ENCODE results near the gene LLCFC1. TPM values are rescaled to one million over a fixed set of nuclear protein-coding genes. Genes with fewer than 3 reads are reported as not detected.

LLCFC1 gene
- total and polyA plus RNA-seq, 4 donors: not detected

DNA sequence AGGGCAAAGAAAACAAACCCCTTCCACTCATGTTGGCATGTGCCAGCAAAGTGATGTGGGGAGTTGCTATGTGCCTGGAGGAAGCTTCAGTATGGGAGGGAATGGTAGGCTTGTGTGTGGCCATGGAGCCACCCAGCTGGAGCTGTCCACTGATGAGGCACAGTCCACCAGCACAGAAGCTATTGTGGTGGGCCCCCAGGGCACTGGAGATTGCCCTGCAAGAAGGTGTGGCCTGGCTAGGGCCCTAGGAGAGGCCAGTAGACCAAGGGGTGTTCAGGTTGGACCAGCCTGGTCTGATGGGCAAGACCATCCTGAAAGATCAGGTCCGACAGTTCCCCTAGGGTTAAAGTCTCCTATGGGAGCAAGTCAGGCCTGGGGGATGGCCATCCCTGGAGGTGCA, 45.0 kb downstream of the LLCFC1 start:
- H3K36me3 ChIP-seq (ENCODE audit: control insufficient read depth in 4 of 4, insufficient read depth in 3 of 4, low read depth in 1 of 4, low read length in 3 of 4): no peaks in the 10 kb centered on the region
- no peak overlapping the region for H3K9ac ChIP-seq (ENCODE audit: low read depth in 1 of 2, low read length in 2 of 2)
- WGBS: 90% methylated on average over 1 of the region's 1 CpG
- peaks cover 0 to 1% (median 0%) of the 10 kb centered on the region in 4 donors for H3K9me3 ChIP-seq (ENCODE audit: control insufficient read depth in 4 of 4, low read length in 3 of 4)
- DNase-seq (ENCODE audit: low spot score): no peak
- H3K4me1 ChIP-seq (ENCODE audit: control insufficient read depth in 4 of 4, insufficient read depth in 4 of 4, low read length in 3 of 4): no peaks in the 10 kb centered on the region
- TF ChIP-seq HNF4G (IDR thresholded peaks at IDR 0.05) (no peak), GABPA (IDR thresholded peaks at IDR 0.05 in 1 of 2, conservative IDR thresholded peaks at IDR 0.05 in 1 of 2) (no peak)
- no peaks in the 10 kb centered on the region for H3K27me3 ChIP-seq (ENCODE audit: control insufficient read depth in 4 of 4, insufficient read depth in 4 of 4, low read length in 3 of 4)
- H3K4me3 ChIP-seq (ENCODE audit: low read depth in 1 of 3, low read length in 3 of 3): no peak overlapping the region
- H3K27ac ChIP-seq (ENCODE audit: low read depth in 1 of 2, low read length in 2 of 2): no peak overlapping the region

Other genes starting within 250 kb of the LLCFC1 start
- gene PRSS1, start 190.0 kb upstream of the LLCFC1 start, total RNA-seq: not detected
- not detected for gene PRSS1, start 190.0 kb upstream of the LLCFC1 start, polyA plus RNA-seq
- gene PRSS2, start 168.5 kb upstream of the LLCFC1 start, total RNA-seq: not detected
- gene PRSS2, start 168.5 kb upstream of the LLCFC1 start, polyA plus RNA-seq: under 1 TPM in 1 of 2 donors, not detected in 1; 0.21 TPM
- 1 to 10 TPM; 1.2 to 2.1 TPM for gene EPHB6, start 84.4 kb upstream of the LLCFC1 start, total RNA-seq
- gene EPHB6, start 84.4 kb upstream of the LLCFC1 start, polyA plus RNA-seq: 1 to 10 TPM; 1.9 to 4.3 TPM
- gene TRPV6, start 53.7 kb upstream of the LLCFC1 start, total RNA-seq: 1 to 10 TPM in 1 of 2 donors, not detected in 1; 1.5 TPM
- gene TRPV6, start 53.7 kb upstream of the LLCFC1 start, polyA plus RNA-seq: under 1 TPM; 0.32 to 0.36 TPM
- under 1 TPM; under 0.01 to 0.23 TPM for gene TRPV5, start 5.7 kb upstream of the LLCFC1 start, total RNA-seq
- gene TRPV5, start 5.7 kb upstream of the LLCFC1 start, polyA plus RNA-seq: not detected
- gene KEL, start 22.9 kb downstream of the LLCFC1 start, total RNA-seq: 10 to 100 TPM in 1 of 2 donors, under 1 TPM in 1; 0.42 to 81.0 TPM
- under 1 TPM; 0.18 to 0.31 TPM for gene KEL, start 22.9 kb downstream of the LLCFC1 start, polyA plus RNA-seq
- gene OR9A2, start 87.6 kb downstream of the LLCFC1 start, total RNA-seq: under 1 TPM in 1 of 2 donors, not detected in 1; 0.08 TPM
- not detected for gene OR9A2, start 87.6 kb downstream of the LLCFC1 start, polyA plus RNA-seq
- not detected for gene OR6V1, start 112.9 kb downstream of the LLCFC1 start, total RNA-seq
- not detected for gene OR6V1, start 112.9 kb downstream of the LLCFC1 start, polyA plus RNA-seq
- gene PIP, start 192.6 kb downstream of the LLCFC1 start, total RNA-seq: not detected
- gene PIP, start 192.6 kb downstream of the LLCFC1 start, polyA plus RNA-seq: not detected
- gene TAS2R39, start 243.9 kb downstream of the LLCFC1 start, total RNA-seq: not detected
- gene TAS2R39, start 243.9 kb downstream of the LLCFC1 start, polyA plus RNA-seq: not detected